Measurements from ENCODE around the gene WFDC5.

Gene WFDC5

GRCh38 chr20:45113865-45114264, 1.1 kb downstream of the WFDC5 start:
- no peak for DNase-seq

GRCh38 chr20:45112754-45113153, 2.2 kb downstream of the WFDC5 start:
- no peak for DNase-seq

DNA sequence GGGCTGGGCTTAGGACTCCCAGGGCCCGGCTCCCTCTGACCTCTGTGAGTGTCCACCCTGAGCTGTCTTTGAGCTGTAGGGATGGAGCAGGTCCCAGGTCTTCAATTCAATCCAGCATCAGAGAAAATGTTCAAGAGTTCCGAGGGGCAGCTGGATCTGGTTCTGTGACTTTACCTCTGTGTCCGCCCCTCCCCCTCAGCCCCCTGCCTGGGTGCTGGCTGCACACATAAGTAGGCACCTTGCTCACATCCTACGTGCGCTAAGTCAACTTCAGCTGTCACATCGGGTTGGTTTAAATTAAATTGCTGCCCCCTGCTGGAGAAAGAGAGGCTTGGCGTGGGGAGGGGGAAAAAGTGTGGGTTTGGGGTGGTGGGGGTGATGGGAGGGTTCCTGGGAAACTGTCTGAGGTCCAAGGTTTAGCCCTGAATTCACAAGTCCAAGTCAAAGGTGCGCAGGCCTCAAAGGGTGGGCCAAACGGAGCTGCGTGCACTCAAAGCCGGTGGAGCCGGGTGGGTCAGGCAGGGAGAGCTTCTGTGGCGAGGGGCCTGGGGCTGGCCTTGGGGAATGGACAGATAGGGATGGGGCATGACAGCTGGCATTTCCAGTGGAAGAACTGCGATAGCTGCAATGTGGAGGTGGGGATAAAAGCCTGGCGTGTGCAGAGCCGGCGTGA, 3.0 kb downstream of the WFDC5 start:
- peak; percentile 50 for DNase-seq

DNA sequence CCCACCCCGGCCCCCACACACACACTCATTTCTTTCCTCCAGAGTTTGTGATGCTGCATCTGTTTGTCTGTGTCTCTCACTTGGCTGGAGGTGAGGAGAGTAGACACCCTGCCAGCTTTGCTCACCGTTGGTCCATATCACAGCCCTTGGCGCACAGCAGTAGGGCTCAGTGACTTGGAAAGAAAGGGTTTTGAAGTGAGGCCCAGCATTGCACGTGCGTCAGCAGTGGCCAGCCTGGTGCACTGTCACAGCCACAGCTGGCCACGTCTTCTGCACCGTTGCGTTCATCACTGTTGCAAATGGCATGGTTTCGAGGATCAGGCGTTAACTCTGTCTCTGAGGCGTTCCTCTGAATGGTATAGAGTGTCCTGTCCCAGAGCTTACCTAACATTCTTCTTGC, 3.7 kb downstream of the WFDC5 start:
- no peak for DNase-seq

DNA sequence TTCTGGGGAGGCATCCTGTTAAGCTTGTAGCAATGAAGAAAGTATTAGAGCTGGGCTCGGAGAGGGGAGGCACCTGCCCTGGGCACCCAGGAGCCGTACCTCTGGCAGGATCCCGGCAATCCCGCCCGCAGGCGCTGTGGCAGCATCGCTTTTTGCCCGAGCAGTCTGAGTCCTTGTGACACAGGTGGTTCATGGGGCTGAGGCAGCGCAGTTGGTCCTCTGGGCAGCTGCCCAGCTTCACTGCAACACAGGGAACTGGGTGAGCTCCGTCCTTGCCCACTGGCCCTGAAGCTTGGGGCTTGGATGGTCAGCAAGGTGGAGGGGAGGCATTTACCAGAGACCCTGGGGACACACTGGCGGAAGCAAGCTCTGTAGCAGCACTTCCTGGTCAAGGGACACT, 4.7 kb downstream of the WFDC5 start:
- no peak for DNase-seq

DNA sequence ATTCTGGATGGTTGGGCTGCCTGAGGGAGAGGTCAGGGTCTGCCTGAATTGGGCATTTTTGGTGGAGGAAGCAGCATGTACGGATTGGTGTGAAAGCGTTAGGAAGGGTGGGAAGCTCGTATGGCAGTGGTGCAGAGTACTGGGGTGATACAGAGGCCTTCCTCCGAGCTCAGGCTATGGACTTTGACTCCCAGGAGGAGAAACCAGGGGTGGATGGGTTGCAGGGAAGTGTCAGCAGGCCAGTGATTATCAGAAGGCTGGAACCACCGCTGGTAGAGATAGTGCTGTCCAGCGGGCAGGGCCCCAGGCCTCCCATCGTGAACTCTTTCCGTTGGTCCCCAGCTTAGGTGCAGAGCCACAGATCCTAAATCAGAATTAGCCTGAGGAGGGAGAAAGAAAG, 5.3 kb downstream of the WFDC5 start:
- no peak for DNase-seq

GRCh38 chr20:45105317-45105716, 9.7 kb downstream of the WFDC5 start:
- no peak for DNase-seq

DNA sequence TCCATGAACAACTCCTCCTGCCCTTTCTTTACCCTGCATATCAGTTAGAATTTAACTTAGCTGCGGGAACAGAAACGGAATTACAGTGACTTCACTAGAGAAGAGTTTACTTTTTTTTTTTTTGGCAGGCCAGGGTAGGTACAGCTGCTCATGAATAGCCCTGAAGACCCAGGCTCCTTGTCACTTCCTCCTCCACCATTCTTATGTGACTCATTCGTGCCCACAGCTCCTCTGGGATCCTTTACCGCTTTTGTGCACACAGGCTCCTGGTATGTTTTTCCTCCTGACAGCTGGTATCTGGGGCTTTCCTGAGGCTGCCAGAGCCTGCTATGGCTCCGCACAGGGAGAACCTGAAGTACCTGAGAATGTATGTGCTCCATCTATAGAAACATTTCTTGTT, 10.2 kb downstream of the WFDC5 start:
- no peak for DNase-seq

DNA sequence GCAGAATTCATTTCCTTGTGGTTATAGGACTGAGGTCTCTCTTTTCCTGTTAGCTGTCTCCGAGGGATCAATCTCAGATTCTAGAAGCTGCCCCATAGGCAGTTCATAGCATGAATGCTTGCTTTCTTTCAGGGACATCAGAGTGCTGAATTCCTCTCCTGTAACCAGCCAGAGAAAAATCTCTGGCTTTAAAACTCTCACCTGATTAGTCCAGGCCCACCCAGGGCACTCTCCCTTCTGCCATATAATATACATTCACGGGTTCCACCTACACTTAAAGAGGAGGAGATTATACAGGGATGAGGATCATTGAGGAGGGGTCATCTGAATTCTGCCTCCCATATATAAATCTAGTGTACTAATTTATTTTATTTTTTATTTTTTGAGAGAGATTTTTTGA, 11.9 kb downstream of the WFDC5 start:
- DNase-seq, result no peak

- no peak for DNase-seq
These were observed 13.6 kb downstream of the WFDC5 start for GRCh38 chr20:45101333-45101850.

- DNase-seq, result peak; percentile 57
These were observed 14.3 kb downstream of the WFDC5 start, which contains the start of gene KCNS1 for GRCh38 chr20:45100563-45101245. KCNS1 (minus strand) TSS chr20:45101127; CDS start chr20:45099236, 1,891 bp downstream.

GRCh38 chr20:45098103-45098773, 16.7 kb downstream of the WFDC5 start:
- DNase-seq, result peak; percentile 58

GRCh38 chr20:45097485-45098102, 17.4 kb downstream of the WFDC5 start:
- DNase-seq, result peak; percentile 85

DNA sequence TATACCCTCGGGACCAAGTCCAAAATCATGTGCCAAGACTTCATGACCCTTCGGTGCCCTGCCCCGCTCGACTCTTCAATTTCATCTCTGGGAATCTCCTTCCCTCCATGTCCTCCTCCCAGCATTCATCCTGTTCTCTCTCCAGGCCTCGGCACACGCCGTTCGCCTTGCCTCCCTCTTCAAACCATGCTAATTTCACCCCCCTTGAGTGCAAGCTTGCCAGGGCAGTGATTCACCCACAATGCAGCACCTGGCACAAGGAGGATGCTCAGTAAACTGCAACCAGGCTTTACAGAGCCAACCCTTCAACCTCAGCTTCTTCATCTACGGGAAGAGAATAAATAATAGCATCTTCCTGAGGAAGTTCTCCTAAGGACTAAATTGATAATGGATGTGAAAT, 18.2 kb downstream of the WFDC5 start:
- DNase-seq, result no peak

- peak; percentile 81 for DNase-seq
These were observed 19.2 kb downstream of the WFDC5 start for GRCh38 chr20:45095805-45096238.

DNA sequence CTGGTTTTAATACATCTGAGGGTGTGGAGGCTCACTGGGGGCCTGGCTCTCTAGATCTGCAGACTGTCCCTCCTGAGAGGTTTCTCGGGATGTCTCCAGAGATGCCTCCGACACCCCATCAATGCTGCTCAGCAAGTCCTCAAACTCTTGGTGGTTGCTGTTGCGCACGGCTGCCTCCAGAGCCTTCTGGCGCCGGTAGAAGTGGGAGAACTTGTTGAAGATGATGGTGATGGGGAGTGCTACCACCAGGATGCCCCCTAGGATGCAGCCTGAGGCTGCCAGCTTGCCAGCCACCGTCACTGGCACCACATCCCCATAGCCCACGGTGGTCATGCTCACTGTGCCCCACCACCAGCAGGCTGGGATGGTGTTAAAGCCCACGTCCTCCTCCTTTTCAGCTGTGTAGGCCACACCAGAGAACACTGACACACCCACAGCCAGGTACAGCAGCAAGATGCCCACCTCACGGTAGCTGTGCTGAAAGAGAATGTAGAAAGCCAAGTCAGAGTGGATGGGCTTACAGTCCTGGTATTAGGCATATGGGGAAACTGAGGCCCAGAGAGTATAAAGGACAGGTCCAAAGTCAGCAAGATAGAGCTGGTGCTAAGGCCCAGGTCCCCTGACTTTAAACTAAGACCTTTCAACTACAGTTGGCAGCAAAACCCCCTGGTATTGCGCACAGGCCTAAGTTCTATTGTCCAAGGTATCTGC, 20.0 kb downstream of the WFDC5 start:
- no peak for DNase-seq

DNA sequence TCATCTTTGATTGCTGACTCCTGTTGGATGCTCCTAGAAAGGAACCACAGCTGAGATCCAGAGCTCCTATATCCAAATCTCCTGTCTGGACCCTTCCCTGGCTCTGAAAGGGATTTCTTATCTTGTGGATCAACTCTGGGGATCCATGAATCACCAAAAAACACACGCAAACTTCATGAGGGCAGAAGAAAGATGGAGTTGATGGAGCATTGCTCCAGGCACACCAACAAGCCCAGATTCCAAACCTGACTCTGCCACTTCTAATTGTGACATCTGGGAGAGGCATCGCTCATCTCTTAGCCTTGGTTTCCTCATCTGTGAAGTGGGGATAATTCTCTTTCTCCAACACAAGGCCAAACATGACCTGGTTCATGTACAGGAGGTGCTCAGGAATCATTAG, 20.8 kb downstream of the WFDC5 start:
- DNase-seq, result no peak

DNA sequence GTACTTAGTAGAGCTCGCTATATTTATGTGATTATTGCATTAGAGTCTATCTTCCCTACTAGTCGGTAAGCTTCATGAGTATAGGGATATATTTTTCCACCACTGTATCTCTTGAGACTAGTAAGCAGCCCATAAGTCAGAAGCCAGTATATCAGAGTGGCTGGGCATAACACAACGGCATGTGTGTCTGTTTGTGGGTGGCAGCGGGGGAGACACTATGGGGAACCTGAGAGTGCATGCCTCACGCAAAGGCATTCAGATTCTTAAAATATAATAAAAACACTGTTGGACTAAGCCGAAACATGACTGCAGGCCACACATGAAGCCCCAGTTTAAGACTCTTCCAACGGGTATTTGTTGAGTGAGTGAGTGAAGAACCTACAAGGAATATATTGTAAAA, 22.1 kb downstream of the WFDC5 start:
- DNase-seq, result no peak

DNA sequence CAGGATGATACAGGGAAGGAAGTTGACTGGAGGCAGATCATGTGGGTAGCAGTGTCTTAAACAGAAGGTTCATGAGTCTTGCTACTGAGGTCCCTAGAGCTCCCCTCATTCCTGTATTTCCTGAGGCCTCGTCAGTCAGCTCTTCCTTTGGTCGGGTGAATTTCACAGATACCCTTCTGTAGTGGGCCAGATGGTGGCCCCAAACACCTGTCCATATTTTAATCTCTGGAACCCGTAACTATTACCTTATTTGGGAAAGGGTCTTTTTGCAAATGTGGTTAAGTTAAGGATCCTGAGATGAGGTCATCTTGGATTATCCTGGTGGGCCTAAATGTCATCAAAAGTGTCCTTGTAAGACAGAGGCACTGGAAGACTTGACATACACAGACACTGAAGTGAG, 23.6 kb downstream of the WFDC5 start:
- DNase-seq, result no peak

- no peak for DNase-seq
These were observed 24.5 kb downstream of the WFDC5 start for GRCh38 chr20:45090481-45090880.

DNA sequence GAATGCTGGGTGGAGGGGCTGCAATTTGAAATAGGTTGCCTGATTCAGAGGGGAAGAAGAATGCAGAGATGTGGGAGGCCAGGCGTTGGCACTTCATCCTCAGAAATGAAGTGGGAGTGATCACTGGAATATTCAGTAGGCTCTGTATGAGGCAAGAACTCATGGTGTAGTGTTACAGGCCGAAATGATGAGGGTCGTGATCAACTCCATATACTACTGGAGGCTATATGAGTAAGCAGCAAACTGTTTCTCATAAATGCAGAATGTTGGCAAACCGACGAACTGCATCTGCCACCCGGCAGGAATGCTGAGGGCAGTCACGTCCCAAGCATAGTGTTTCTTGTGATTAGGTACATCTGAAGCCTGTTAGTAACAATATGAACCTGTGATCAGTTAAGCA, 26.7 kb downstream of the WFDC5 start:
- no peak for DNase-seq

DNA sequence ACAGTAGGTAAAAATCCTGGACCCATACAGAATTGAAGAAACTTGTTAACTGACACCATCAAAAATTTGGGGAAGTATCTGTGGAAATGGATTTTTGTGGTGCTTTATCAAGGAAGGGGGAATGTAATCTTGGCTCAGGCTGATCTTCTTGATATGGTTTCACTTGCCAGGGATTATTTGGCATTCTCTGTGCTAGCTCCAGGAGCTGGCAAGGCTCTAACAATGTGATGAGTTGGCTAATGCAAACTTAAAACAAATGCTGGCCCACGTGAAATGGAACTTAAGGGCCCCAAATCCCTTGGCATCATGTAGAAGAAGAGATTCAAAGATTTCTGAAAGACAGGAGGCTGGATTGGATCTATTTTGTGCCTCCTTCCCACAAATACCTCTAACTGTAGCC, 27.2 kb downstream of the WFDC5 start:
- DNase-seq, result no peak

Data from hematopoietic multipotent progenitor cell treated with erythropoietin and hydrocortisone succinate and interleukin-3 and kit ligand, for 4 days (in vitro differentiated cells).